Measurements from ENCODE around the gene RNF144A. TPM values are rescaled to one million over a fixed set of nuclear protein-coding genes. Genes with fewer than 3 reads are reported as not detected.

Gene RNF144A
- total and polyA plus RNA-seq, 2 experiments from 2014 or later, result 2.8 to 14.7 TPM

GRCh38 chr2:6965071-6965795 is 48.0 kb downstream of the RNF144A start:
- Mint-ChIP-seq H3K4me3 (no peak overlapping the region), H3K36me3 (ENCODE audit: low read depth) (peaks cover 8% of the 10 kb centered on the region; the same call in 1 of the 3 replicates), H3K4me1 (peaks cover 4% of the 10 kb centered on the region; the same call in 1 of the 3 replicates), H3K27ac (no peak overlapping the region), H3K27me3 (ENCODE audit: insufficient read depth, low read depth, poor library complexity) (no peaks in the 10 kb centered on the region), H3K9me3 (peaks cover 1% of the 10 kb centered on the region; the same call in 1 of the 3 replicates)
- Histone ChIP-seq H3K9me2 (ENCODE audit: insufficient read depth) (no peaks in the 10 kb centered on the region), H3K4me1 (ENCODE audit: insufficient read depth) (no peaks in the 10 kb centered on the region), H3K27me3 (ENCODE audit: insufficient read depth) (no peaks in the 10 kb centered on the region), H4K20me1 (replicated peaks; ENCODE audit: insufficient read depth) (no peaks in the 10 kb centered on the region), H3K4me3 (no peak overlapping the region), H3K27ac (ENCODE audit: low read depth) (no peak overlapping the region), H3K36me3 (ENCODE audit: insufficient read depth) (no peaks in the 10 kb centered on the region), H3K79me2 (replicated peaks; ENCODE audit: insufficient read depth) (no peaks in the 10 kb centered on the region), H2AFZ (no peak overlapping the region), H3K4me2 (no peak overlapping the region), H3F3A (replicated peaks; ENCODE audit: low read depth) (no peaks in the 10 kb centered on the region)
- ATAC-seq (no peak), DNase-seq (ENCODE audit: low spot score) (no peak)
- TF ChIP-seq ZNF114 (CRISPR knock-in tag; IDR thresholded peaks at IDR 0.05) (no peak), JUNB (IDR thresholded peaks at IDR 0.05; ENCODE audit: unreplicated experiment) (no peak), CREB1 (CRISPR knock-in tag; IDR thresholded peaks at IDR 0.05; ENCODE audit: low read depth) (no peak), EZH2 (IDR thresholded peaks at IDR 0.05; ENCODE audit: low read depth, unreplicated experiment) (no peak), STAT1 (IDR thresholded peaks at IDR 0.05; ENCODE audit: unreplicated experiment) (no peak), ZNF462 (CRISPR knock-in tag; IDR thresholded peaks at IDR 0.05) (no peak), ETS1 (IDR thresholded peaks at IDR 0.05) (no peak), NANOG (IDR thresholded peaks at IDR 0.05; ENCODE audit: borderline replicate concordance) (no peak), POLR2AphosphoS5 (IDR thresholded peaks at IDR 0.05; ENCODE audit: low read depth) (no peak), EZH2phosphoT487 (IDR thresholded peaks at IDR 0.05; ENCODE audit: unreplicated experiment) (no peak), REST (IDR thresholded peaks at IDR 0.05; ENCODE audit: unreplicated experiment) (no peak), ZNF331 (CRISPR knock-in tag; IDR thresholded peaks at IDR 0.05; ENCODE audit: low read depth) (no peak)
